HG03135 (cell line): ENCODE results near the gene NFASC.

Experiments used
- ATAC-seq: cut with Tn5 transposase; IDR thresholded peaks from one replicate; pipeline ENCODE4 v1.9.1; 2021; ENCODE audit warnings: mild to moderate bottlenecking, moderate library complexity; ENCODE audit not compliant: unreplicated experiment

The NFASC gene

GRCh38 chr1:204870160-204870912, at the start of gene NFASC:
Gene NFASC, plus strand, starts transcription at chr1:204870862. Its CDS starts 73,454 bp downstream, at chr1:204944316.
- no peak for ATAC-seq

- no peak for ATAC-seq
Measured at GRCh38 chr1:204821476-204821875, 49.2 kb upstream of the NFASC start.

- ATAC-seq, result no peak
Measured at GRCh38 chr1:204821924-204822323, 48.7 kb upstream of the NFASC start.

GRCh38 chr1:204826970-204827369, 43.7 kb upstream of the NFASC start:
- ATAC-seq, result no peak

GRCh38 chr1:204828352-204828850, 42.3 kb upstream of the NFASC start:
- ATAC-seq, result no peak

- ATAC-seq, result no peak
Measured at GRCh38 chr1:204829133-204829825, 41.4 kb upstream of the NFASC start.

GRCh38 chr1:204830747-204831146, 39.9 kb upstream of the NFASC start:
- no peak for ATAC-seq

- ATAC-seq, result no peak
Measured at GRCh38 chr1:204831186-204831585, 39.5 kb upstream of the NFASC start.

GRCh38 chr1:204834336-204834735, 36.3 kb upstream of the NFASC start:
- no peak for ATAC-seq

GRCh38 chr1:204834752-204835151, 35.9 kb upstream of the NFASC start:
- no peak for ATAC-seq

- no peak for ATAC-seq
Measured at GRCh38 chr1:204835737-204836136, 34.9 kb upstream of the NFASC start.

GRCh38 chr1:204836856-204837255, 33.8 kb upstream of the NFASC start:
- ATAC-seq, result no peak

- ATAC-seq, result no peak
Measured at GRCh38 chr1:204837440-204838084, 33.1 kb upstream of the NFASC start.

- no peak for ATAC-seq
Measured at GRCh38 chr1:204841316-204841715, 29.3 kb upstream of the NFASC start.

GRCh38 chr1:204841798-204842197, 28.9 kb upstream of the NFASC start:
- no peak for ATAC-seq

- ATAC-seq, result no peak
Measured at GRCh38 chr1:204842369-204842768, 28.3 kb upstream of the NFASC start.

- no peak for ATAC-seq
Measured at GRCh38 chr1:204842892-204843291, 27.8 kb upstream of the NFASC start.

GRCh38 chr1:204846546-204846945, 24.1 kb upstream of the NFASC start:
- ATAC-seq, result no peak

- no peak for ATAC-seq
Measured at GRCh38 chr1:204848579-204848978, 22.1 kb upstream of the NFASC start.

- no peak for ATAC-seq
Measured at GRCh38 chr1:204852854-204853253, 17.8 kb upstream of the NFASC start.

- no peak for ATAC-seq
Measured at GRCh38 chr1:204853436-204853835, 17.2 kb upstream of the NFASC start.

GRCh38 chr1:204854286-204854685, 16.4 kb upstream of the NFASC start:
- ATAC-seq, result no peak
